Endothelial cell of umbilical vein (primary cell): Measurements from ENCODE around the gene COL19A1. TPM values are rescaled to one million over a fixed set of nuclear protein-coding genes. Genes with fewer than 3 reads are reported as not detected.

Experiments
- BruUV-seq: library from RNA; stranded (reverse); fragments of 400-500 nt; replicated peaks from 2 replicates; lab custom pipeline; 2021; lab: Mats Ljungman, UMichigan
- CTCF ChIA-PET: fragments of 300-600, 350-600 bp; sonication (Branson Sonifier 250); formaldehyde crosslinking; loops from one replicate; lab custom pipeline; 2021; ENCODE audit warnings: antibody characterized with exemption, inconsistent platforms; lab: Charles Lee
- POLR2A ChIA-PET: fragments of 300-600, 350-600 bp; sonication (Branson Sonifier 250); formaldehyde crosslinking; loops from one replicate; lab custom pipeline; 2021; ENCODE audit warnings: antibody characterized with exemption, inconsistent platforms; lab: Charles Lee
- DNase-seq: peaks from one replicate; pipeline ENCODE4 v3.0.0-alpha.2; 2011; ENCODE audit warnings: low read depth, low spot score
- FAIRE-seq: peaks from 2 replicates; lab custom pipeline; 2011; peaks lifted over from hg19 to GRCh38; lab: Jason Lieb, UNC
- H2AFZ ChIP-seq: 2 replicates; pipeline ENCODE4 v1.6.0; 2012; ENCODE audit warnings: low read depth, low read length, control low read depth, inconsistent platforms
- H3K27ac ChIP-seq: 2 replicates; pipeline ENCODE4 v1.5.1; 2011; ENCODE audit warnings: low read depth, mild to moderate bottlenecking, control low read depth, low read length, moderate library complexity; ENCODE audit not compliant: insufficient read depth
- H3K27me3 ChIP-seq, 2 experiments: 2 replicates each; pipeline versions ENCODE4 v1.6.0 to v1.6.1; 2011; ENCODE audit warnings: low read length in 2 of 2, mixed read lengths in 1 of 2; ENCODE audit not compliant: control insufficient read depth in 2 of 2, insufficient read depth in 2 of 2
- H3K36me3 ChIP-seq, 2 experiments: 2 replicates in 1 of 2; 3 replicates in 1 of 2; pipeline ENCODE4 v1.5.1; 2011; ENCODE audit warnings: low read length in 2 of 2, mild to moderate bottlenecking in 1 of 2, moderate library complexity in 1 of 2; ENCODE audit not compliant: control insufficient read depth in 2 of 2, insufficient read depth in 2 of 2; ENCODE audit errors: extremely low read depth in 1 of 2
- H3K4me1 ChIP-seq: 3 replicates; pipeline ENCODE4 v1.5.1; 2011; ENCODE audit warnings: mild to moderate bottlenecking, low read length; ENCODE audit not compliant: control insufficient read depth, insufficient read depth; ENCODE audit errors: extremely low read depth
- H3K4me2 ChIP-seq: 2 replicates; pipeline ENCODE4 v1.6.1; 2011; ENCODE audit warnings: low read length, control low read depth, mixed read lengths; ENCODE audit not compliant: insufficient read depth
- H3K4me3 ChIP-seq, 3 experiments: fragments of 200-600 bp in 1 of 3; sonication (generic), shearing (Covaris generic) in 1 of 3; replicated peaks in 1 of 3; 2 replicates each; pipeline ENCODE4 v1.5.1; 2011 to 2016; ENCODE audit warnings: control low read depth in 3 of 3, low read length in 3 of 3, mild to moderate bottlenecking in 2 of 3, inconsistent platforms in 1 of 3, low read depth in 1 of 3, moderate library complexity in 1 of 3; ENCODE audit not compliant: insufficient read depth in 1 of 3
- H3K79me2 ChIP-seq: 2 replicates; pipeline ENCODE4 v1.6.0; 2012; ENCODE audit warnings: low read length, inconsistent platforms; ENCODE audit not compliant: control insufficient read depth, insufficient read depth
- H3K9ac ChIP-seq: replicated peaks from 2 replicates; pipeline ENCODE3; 2011; ENCODE audit warnings: low read length, control low read depth; ENCODE audit not compliant: insufficient read depth; ENCODE audit errors: extremely low read depth
- H3K9me1 ChIP-seq: replicated peaks from 3 replicates; pipeline ENCODE4 v1.6.0; 2011; ENCODE audit warnings: mild to moderate bottlenecking, low read length; ENCODE audit not compliant: control insufficient read depth, insufficient read depth; ENCODE audit errors: extremely low read depth
- H3K9me3 ChIP-seq: replicated peaks from 2 replicates; pipeline ENCODE4 v1.5.1; 2012; ENCODE audit warnings: low read length, inconsistent platforms; ENCODE audit not compliant: control insufficient read depth, insufficient read depth
- H4K20me1 ChIP-seq: replicated peaks from 2 replicates; pipeline ENCODE3; 2011; ENCODE audit warnings: mild to moderate bottlenecking, low read length; ENCODE audit not compliant: control insufficient read depth, insufficient read depth; ENCODE audit errors: extremely low read depth
- CTCF ChIP-seq, 2 donors: IDR thresholded peaks; 1 replicate in 1 of 2; 2 replicates in 1 of 2; pipeline ENCODE4 v1.5.1; 2011; ENCODE audit warnings: low read length in 2 of 2, mild to moderate bottlenecking in 2 of 2, moderate library complexity in 2 of 2, control low read depth in 1 of 2, inconsistent platforms in 1 of 2, low read depth in 1 of 2; ENCODE audit not compliant: insufficient read depth in 1 of 2; ENCODE audit errors: extremely low read depth in 1 of 2
- EZH2 ChIP-seq: IDR thresholded peaks from 2 replicates; pipeline ENCODE4 v1.6.1; 2012; ENCODE audit warnings: borderline replicate concordance, low read depth, mild to moderate bottlenecking, moderate library complexity, low read length, inconsistent platforms; ENCODE audit not compliant: severe bottlenecking
- FOS ChIP-seq: IDR thresholded peaks from 2 replicates; pipeline ENCODE4 v1.6.1; 2011; ENCODE audit warnings: mild to moderate bottlenecking, low read length, moderate library complexity, borderline replicate concordance; ENCODE audit not compliant: insufficient read depth
- GATA2 ChIP-seq: IDR thresholded peaks from 2 replicates; pipeline ENCODE4 v1.7.0; 2011; ENCODE audit warnings: low read depth, mild to moderate bottlenecking, moderate library complexity, mixed read lengths, low read length; ENCODE audit not compliant: insufficient read length, insufficient read depth
- JUN ChIP-seq: IDR thresholded peaks from 2 replicates; pipeline ENCODE4 v1.6.1; 2011; ENCODE audit warnings: borderline replicate concordance, low read depth; ENCODE audit not compliant: insufficient read length, insufficient read depth
- MAX ChIP-seq: IDR thresholded peaks from 2 replicates; pipeline ENCODE4 v1.6.1; 2011; ENCODE audit not compliant: insufficient read depth, insufficient read length
- MYC ChIP-seq: IDR thresholded peaks from one replicate; pipeline ENCODE4 v1.6.1; 2011; ENCODE audit warnings: mild to moderate bottlenecking, low read depth, low read length
- POLR2A ChIP-seq: IDR thresholded peaks from 2 replicates; pipeline ENCODE4 v1.6.1; 2012; ENCODE audit warnings: low read depth, mild to moderate bottlenecking, control low read depth, low read length
- POLR2AphosphoS5 ChIP-seq: IDR thresholded peaks from 2 replicates; pipeline ENCODE4 v1.6.1; 2012; ENCODE audit warnings: low read depth, mild to moderate bottlenecking, control low read depth, low read length, moderate library complexity; ENCODE audit not compliant: insufficient read depth
- dilution Hi-C: fragments of 300-500 bp; cut with MboI; formaldehyde crosslinking; loops from one replicate; pipeline ENCODE4 v1.15.0; 2019; ENCODE audit warnings: low sequenced_read_pairs; ENCODE audit not compliant: extremely low pct_ligation_motif_present
- intact Hi-C: fragments of 100-400 bp; cut with micrococcal nuclease; formaldehyde crosslinking; loops from one replicate; pipeline ENCODE4 v1.10.0; 2022
- polyA plus RNA-seq, 4 experiments: library from polyadenylated mRNA; depleted of rRNA in 3 of 4; stranded (reverse) in 3 of 4; unstranded in 1 of 4; fragments of >200 nt; gene quantifications; 2 replicates each; pipeline versions ENCODE4 v1.2.1 to v1.2.3, GENCODE V29; 2011 to 2012; ENCODE audit warnings: missing spikeins in 1 of 4
- total RNA-seq: library from RNA; stranded (reverse); gene quantifications from 2 replicates; pipeline ENCODE4 v1.2.3, GENCODE V29; 2021

COL19A1 gene
- total and polyA plus RNA-seq, 2 donors (not counting 3 experiments of a cell fraction or from before 2014, with no cell fraction given), result not detected

- ChIA-PET CTCF (no interaction called here), POLR2A (no interaction called here)
- Histone ChIP-seq H3K9ac (no peak overlapping the region), H3K4me2 (no peak overlapping the region), H3K27me3 (no peaks in the 10 kb centered on the region), H3K4me1 (no peaks in the 10 kb centered on the region), H4K20me1 (no peaks in the 10 kb centered on the region), H3K27ac (no peak overlapping the region), H3K4me3 (no peak overlapping the region), H3K79me2 (no peaks in the 10 kb centered on the region), H2AFZ (no peak overlapping the region), H3K36me3 (no peaks in the 10 kb centered on the region), H3K9me3 (no peaks in the 10 kb centered on the region), H3K9me1 (no peaks in the 10 kb centered on the region)
- intact Hi-C loops (no loop called here), dilution Hi-C loops (no loop called here)
- TF ChIP-seq EZH2, result no peak
- TF ChIP-seq MYC, result no peak
- no peak for TF ChIP-seq MAX
- TF ChIP-seq POLR2AphosphoS5, result no peak
- no peak for TF ChIP-seq JUN
- TF ChIP-seq POLR2A, result no peak
- TF ChIP-seq CTCF (IDR thresholded peaks at IDR 0.05; ENCODE audit: extremely low read depth in 1 of 2, insufficient read depth in 1 of 2, low read depth in 1 of 2, low read length in 2 of 2), result no peak
- no peak for TF ChIP-seq GATA2
- no peak for TF ChIP-seq FOS
- DNase-seq, result no peak
- no TSS peak for BruUV-seq
- no peak for FAIRE-seq
These were observed 330.2 kb downstream of the COL19A1 start for GRCh38 chr6:70196531-70196930.
